ENCODE data around the gene C2CD4A. TPM values are rescaled to one million over a fixed set of nuclear protein-coding genes. Genes with fewer than 3 reads are reported as not detected.
A peak's percentile ranks its signal among the peaks of the same experiment; 100 is the strongest.

The C2CD4A gene
- total RNA-seq, 1 experiment from 2014 or later: not detected

GRCh38 chr15:62060113-62060895 is 6.5 kb upstream of the C2CD4A start, which contains the start of gene VPS13C:
TSS of gene VPS13C (minus strand) at chr15:62060447. CDS start at chr15:62060374, 73 bp downstream.
- peak; percentile 87 for DNase-seq (ENCODE audit: low spot score)

GRCh38 chr15:62060896-62061280 is 5.9 kb upstream of the C2CD4A start:
- DNase-seq (ENCODE audit: low spot score): no peak

- no peak for DNase-seq (ENCODE audit: low spot score)
Observed at GRCh38 chr15:62063825-62064635, 2.7 kb upstream of the C2CD4A start.

- DNase-seq (ENCODE audit: low spot score): no peak
Observed at GRCh38 chr15:62067448-62068044, 769 bp downstream of the C2CD4A start.

GRCh38 chr15:62068071-62068809 is 1.5 kb downstream of the C2CD4A start:
- DNase-seq (ENCODE audit: low spot score): no peak

GRCh38 chr15:62068810-62069167 is 2.0 kb downstream of the C2CD4A start:
- no peak for DNase-seq (ENCODE audit: low spot score)

GRCh38 chr15:62069551-62069950 is 2.8 kb downstream of the C2CD4A start:
- no peak for DNase-seq (ENCODE audit: low spot score)

- peak; percentile 18 for DNase-seq (ENCODE audit: low spot score)
Observed at GRCh38 chr15:62071711-62072308, 5.0 kb downstream of the C2CD4A start.

- peak; percentile 39 for DNase-seq (ENCODE audit: low spot score)
Observed at GRCh38 chr15:62075595-62076277, 9.0 kb downstream of the C2CD4A start.

- no peak for DNase-seq (ENCODE audit: low spot score)
Observed at GRCh38 chr15:62079594-62079993, 12.8 kb downstream of the C2CD4A start.

GRCh38 chr15:62083194-62084154 is 16.7 kb downstream of the C2CD4A start:
- no peak for DNase-seq (ENCODE audit: low spot score)

GRCh38 chr15:62085740-62086139 is 19.0 kb downstream of the C2CD4A start:
- DNase-seq (ENCODE audit: low spot score): no peak

GRCh38 chr15:62087671-62088352 is 21.0 kb downstream of the C2CD4A start:
- DNase-seq (ENCODE audit: low spot score): no peak

GRCh38 chr15:62088353-62088693 is 21.5 kb downstream of the C2CD4A start:
- no peak for DNase-seq (ENCODE audit: low spot score)

GRCh38 chr15:62089616-62090015 is 22.8 kb downstream of the C2CD4A start:
- no peak for DNase-seq (ENCODE audit: low spot score)

GRCh38 chr15:62090988-62091387 is 24.2 kb downstream of the C2CD4A start:
- DNase-seq (ENCODE audit: low spot score): no peak

- DNase-seq (ENCODE audit: low spot score): no peak
Observed at GRCh38 chr15:62093809-62094208, 27.0 kb downstream of the C2CD4A start.

- DNase-seq (ENCODE audit: low spot score): no peak
Observed at GRCh38 chr15:62094388-62094787, 27.6 kb downstream of the C2CD4A start.

- DNase-seq (ENCODE audit: low spot score): peak; percentile 44
Observed at GRCh38 chr15:62099094-62099601, 32.4 kb downstream of the C2CD4A start.

Data from H4 (cell line).